T-helper 2 cell treated with Interferon-gamma antibody and Interleukin-4, amounts not matched to agents 100 ng/mL and 5 ng/mL, for 36 hours (primary cell): ENCODE results near the gene NISCH. TPM values are rescaled to one million over a fixed set of nuclear protein-coding genes. Genes with fewer than 3 reads are reported as not detected.

Experiments used
- intact Hi-C: fragments of 100-400 bp; cut with micrococcal nuclease; formaldehyde crosslinking; loops from one replicate; pipeline ENCODE4 v1.15.1; 2023
- total RNA-seq: library from RNA; stranded (reverse); gene quantifications from 2 replicates; pipeline ENCODE4 v1.2.3, GENCODE V29; 2022

NISCH gene
- 79.6 and 83.0 TPM in 2 replicates for total RNA-seq

DNA sequence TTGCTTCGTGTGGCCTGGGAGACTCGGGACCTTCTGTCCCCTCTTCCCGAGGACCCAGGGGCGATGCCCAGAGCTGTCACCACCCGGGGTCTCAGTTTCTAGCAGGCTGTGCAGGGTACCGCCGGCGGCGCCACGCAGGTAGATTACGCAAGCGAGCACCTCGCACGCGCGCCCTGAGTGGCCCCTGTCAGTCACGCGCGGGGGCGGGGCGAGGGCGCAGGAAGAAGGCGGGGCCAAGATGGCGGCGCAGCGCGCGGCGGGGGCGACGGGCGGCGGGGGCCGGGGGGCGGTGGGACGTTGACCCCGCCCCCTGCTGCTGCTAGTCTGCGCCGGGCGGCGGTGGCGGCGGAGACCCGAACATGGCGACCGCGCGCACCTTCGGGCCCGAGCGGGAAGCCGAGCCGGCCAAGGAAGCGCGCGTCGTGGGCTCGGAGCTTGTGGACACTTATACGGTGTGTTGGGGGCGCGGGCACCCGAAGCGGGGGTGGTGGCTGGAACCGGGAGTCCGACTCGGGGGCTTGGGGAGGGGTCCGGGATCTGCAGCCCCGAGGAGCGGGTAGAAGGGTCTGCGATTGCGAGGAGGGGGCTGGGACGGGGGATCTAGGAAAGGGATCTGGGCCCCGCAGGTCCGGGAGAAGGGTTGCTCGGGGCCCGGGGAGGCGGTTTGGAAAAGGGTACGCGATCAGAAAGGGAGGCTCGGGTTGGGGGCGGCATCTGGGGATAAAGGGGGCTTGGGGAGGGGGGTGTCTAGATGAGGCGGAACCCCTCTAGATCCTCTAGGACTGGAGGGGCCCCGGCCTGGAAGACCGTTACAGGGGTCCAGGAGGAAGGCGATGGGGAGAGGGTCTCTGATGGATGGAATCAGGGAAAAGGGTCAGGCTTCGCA is at the start of gene NISCH:
Gene NISCH, plus strand, starts transcription at position 322 of the 886 bp plus-strand sequence. Its CDS starts 38 bp downstream, at position 360.
- intact Hi-C loops, result loop anchor here (1.0 to 10.0 kb wide), 3 partner anchors 8 to 229 kb away; partner anchors contain the start of genes GNL3, PBRM1 and UQCC5

DNA sequence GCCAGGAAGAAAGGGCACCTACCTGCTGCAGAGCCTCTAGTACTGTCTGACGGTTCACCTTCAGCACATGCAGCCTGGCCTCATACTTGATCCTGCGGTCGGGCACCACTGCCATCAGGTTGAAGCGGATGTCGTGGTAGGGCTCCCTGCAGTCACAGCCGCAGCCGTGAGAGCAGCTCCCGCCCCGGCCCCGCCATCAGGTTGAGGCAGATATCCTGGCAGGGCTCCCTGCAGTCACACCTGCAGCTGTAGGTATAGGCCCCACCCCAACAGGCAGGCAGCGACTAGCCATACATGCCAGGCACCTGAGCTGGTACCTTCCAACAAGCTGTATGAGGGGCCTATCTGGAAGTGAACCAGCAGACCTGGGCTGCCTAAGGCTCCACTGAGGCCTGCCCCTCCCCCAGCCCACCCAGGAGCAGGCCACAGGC is 49.2 kb upstream of the NISCH start:
- intact Hi-C loops, result no loop called here

DNA sequence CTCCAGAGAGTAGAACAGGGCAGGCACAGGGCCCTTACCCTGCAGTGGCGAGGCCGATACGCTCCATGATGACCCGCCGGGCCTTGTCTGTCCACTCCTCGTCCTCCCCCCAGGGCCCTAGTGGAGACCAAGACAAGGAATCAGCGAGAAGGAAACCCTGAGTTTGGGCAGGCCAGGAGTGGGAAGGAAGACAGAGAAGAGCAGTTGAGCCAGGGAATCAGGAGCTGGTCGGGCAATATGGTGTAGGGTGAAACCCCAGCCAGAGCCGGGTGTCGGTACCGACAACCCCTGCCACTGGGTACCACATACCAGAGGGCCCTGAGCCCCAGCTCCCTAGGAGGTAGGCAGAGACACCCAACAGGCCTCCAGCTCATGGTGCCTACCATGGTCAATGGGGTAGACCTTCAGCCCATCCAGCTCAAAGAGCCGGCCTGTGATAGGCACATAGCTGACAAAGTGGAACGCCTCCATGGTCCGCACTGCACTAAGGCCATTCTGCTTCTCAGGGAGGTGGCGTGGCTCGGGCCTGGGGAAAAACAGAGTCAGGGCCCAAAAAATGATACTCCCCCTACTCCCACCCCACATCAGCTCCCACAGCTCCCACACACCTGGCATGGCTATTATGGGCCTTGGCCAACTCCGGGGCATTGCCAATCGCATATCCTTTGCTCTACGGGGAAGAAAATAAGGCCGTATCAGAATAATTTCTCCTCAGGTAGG is 48.5 kb upstream of the NISCH start:
- intact Hi-C loops, result no loop called here

DNA sequence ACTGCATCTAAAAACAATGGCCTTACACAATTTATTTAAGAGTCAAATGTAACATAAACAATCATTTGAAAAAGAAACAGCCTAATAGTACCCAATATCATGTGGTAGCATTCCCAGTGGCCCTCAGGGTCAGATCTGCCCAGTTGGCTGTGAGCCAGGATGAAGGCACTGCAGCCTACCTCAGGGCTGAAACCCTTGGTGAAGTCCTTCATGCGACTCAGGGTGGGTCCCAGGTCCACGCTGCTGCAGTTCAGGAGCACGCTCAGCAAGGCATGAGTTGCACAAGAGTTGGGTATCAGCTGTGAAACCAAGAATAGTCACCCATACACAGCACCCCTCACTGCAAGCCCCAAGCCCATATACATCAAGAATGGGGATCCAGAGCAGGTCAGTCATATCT is 47.6 kb upstream of the NISCH start:
- intact Hi-C loops, result no loop called here

DNA sequence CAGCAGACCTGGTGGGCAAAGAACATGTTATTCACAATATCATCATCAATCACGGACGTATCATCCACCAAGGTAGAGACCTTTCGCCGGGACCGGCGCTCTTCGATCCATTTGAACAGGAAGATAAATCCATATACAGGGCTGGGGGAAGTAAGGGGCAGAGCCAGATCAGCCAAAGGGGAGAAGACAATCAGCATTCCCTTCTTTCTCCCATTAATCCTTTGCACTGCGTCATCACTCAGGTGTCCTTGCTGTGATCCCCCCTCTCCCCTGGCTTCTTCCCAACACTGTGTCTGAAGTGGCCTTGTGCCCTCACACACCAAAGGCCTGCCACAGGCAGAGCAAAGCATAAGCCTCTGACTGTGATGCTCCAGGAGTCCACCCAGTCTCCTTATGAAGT is 46.9 kb upstream of the NISCH start:
- intact Hi-C loops, result no loop called here

DNA sequence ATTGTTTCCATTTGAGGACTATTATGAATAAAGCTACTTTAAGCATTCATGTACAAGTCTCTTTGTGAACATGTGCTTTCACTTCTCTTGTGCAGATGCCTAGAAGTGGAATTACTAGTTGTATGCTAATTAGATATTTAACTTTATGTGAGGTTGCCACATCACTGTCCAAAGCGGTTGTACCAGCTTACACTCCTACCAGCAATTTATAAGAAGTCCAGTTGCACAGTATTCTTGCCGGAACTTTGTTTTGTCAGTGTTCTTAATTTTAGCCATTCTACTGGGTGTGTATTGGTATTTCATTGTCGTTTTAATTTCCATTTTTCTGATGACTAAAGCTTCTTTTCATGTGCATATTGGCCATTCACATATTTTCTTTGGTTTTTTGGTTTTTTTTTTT is 39.6 kb upstream of the NISCH start:
- intact Hi-C loops, result no loop called here

DNA sequence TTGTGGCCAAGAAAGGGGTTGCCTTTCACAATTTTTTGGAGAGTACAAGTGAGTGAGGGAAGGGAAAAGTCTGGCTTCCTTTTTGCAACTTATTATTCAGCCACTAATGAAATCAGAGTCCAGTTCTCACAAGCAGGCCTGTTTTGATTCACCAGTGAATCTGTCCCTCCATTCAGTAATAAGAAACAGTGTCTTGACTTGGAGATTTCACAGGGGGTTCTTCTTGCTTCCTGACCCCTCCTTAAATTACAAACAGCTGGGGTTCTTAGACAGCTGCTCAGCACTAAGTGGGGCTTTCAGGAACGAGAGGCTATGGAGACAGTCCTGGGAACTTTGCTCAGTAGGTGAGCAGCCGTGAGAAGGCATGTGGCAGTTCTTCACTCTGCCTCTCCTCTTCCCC is 35.0 kb upstream of the NISCH start:
- intact Hi-C loops, result no loop called here

DNA sequence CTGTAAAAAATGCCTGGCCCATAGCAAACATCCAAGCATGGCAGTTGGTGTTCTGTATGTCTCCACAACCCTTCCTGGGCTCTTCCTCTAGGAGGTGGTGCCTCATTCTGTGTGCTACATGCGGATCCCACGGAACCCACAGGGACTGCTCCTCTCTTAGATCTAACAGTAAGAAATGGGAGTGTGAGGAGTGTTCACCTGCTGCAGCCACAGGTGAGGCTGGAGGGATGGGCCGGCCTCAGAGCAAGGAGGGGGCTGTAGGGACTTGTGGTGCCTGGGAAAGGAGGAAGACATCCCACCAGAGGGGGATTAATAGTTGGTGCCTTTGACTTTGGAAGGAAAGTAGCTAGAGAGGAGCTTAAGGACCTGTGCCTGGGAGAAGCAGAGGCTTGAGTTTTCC is 32.7 kb upstream of the NISCH start:
- intact Hi-C loops, result no loop called here

DNA sequence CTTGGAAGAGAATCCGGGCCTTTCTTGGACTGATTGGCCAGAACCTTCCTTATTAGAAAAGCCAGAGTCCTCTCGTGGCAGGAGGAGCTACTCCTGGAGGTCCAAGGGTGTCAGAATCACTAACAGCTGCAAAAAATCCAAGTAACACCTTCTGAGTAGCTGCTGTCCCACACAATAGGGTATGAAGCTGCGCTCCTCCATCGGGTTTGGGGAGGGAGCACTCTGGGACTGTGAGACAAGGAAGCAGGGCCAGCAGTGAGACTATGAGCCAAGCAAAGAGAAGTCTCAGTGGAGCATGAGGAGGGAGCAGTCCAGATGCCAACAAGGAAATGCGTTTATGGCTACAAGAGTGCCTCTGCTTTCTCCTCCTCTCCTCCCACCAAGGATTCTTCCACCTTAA is 32.2 kb upstream of the NISCH start:
- intact Hi-C loops, result no loop called here

DNA sequence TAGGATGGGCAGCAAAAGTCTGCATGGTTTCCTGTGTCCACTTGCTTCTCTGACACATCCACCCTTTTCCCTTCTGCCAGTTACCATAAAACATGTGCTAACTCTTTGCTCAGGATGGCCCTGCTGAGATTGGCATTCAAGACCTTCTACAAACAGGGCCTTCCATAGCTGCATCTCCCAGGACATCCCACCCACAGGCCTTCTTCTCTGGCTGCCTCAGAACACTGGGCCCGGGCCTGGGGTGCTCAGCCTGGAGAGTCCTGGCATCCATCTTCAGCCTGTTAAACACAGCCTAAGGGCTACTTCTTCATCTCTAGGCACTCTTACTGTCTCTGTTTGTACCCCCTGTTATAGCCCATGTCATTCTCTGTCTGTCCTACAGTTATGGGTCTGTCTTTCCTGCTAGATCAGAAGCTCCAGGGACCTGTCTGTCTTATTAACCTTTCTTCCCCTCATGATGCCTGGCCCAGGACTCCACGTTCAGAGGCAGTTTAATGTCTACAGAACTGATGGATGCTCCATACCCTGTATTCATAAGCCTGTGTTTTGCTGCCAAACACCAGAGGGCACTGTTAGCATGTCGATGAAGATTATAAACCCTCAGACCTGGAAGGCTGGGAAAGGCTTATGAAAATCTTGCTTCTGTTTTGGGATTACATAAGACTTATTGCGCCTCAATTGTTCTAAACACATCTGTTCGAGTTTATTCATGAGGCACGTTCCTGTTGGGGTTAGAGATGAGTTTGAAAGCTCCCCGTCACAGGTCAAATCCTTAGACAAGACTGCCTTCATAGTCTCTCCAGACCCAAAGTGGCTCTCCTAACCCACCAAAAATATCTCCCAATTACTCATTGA is 27.0 kb upstream of the NISCH start:
- intact Hi-C loops, result loop anchor here (1.0 kb wide), 1 partner anchor 17 kb away; the partner anchor contains the start of gene SEMA3G

DNA sequence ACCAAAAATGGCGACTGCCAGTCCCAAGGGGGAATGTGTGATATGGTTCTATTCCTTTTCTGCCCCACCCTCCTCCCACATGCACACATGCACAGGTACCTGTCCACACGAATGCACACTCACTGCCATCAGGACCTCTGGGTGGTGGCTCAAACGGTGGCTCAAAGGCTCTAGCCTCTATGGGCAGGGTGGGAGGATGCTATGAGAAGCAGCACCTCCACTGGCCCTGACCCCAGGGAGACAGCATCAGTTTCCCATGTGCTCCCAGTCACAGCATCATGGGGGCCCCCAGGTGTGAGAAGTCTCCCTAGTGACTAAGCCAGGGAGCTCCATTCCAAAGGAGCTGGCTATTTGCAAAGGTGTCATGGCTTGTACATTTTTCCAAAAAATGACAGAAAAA is 26.4 kb upstream of the NISCH start:
- intact Hi-C loops, result no loop called here

DNA sequence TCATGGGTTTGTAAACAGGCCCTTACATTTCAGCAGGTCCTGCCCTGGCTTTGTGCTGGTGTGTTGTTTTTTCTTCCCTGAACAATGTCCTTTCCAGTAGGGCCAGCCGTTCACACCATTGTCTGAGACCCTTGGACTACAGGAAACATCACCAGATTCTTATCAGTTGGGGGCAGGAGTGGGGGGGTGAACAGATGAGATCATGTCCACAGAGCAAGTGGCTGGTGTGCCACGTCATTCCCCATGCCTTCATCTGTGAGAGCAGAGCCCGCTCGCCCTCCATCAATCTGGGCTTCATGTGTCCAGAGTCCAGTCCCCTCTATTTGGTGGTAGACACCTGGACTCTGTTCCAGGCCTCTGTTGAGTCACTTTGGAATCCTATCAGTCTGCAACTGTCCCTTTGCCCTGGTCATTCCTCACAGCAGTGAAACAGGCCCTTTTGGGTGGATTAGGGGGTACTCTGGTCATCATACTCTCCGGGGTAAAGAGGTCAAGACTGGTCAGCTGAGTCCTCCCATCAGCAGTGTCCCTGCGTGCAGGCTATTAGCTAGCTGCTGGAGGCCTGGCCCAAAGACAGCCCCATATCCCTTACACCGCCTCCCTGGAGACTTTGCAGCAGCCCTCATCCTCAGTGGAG is 25.5 kb upstream of the NISCH start:
- intact Hi-C loops, result no loop called here

DNA sequence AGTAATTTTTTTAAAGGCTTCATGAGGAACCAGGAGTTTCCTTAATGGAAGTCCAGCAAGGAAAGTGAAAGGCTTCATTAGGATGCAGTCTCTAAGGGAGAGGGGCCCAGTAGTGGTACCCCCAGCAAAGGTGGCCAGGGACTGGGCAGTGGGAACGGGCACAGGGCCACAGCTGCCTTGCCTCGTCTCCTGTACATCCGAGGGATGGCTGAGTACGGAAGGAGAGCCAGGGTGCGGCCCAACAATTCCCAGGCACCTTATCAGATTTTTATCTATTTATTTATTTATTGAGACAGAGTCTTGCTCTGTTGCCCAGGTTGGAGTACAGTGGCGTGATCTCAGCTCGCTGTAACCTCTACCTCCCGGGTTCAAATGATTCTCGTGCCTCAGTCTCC is 25.0 kb upstream of the NISCH start:
- intact Hi-C loops, result no loop called here

DNA sequence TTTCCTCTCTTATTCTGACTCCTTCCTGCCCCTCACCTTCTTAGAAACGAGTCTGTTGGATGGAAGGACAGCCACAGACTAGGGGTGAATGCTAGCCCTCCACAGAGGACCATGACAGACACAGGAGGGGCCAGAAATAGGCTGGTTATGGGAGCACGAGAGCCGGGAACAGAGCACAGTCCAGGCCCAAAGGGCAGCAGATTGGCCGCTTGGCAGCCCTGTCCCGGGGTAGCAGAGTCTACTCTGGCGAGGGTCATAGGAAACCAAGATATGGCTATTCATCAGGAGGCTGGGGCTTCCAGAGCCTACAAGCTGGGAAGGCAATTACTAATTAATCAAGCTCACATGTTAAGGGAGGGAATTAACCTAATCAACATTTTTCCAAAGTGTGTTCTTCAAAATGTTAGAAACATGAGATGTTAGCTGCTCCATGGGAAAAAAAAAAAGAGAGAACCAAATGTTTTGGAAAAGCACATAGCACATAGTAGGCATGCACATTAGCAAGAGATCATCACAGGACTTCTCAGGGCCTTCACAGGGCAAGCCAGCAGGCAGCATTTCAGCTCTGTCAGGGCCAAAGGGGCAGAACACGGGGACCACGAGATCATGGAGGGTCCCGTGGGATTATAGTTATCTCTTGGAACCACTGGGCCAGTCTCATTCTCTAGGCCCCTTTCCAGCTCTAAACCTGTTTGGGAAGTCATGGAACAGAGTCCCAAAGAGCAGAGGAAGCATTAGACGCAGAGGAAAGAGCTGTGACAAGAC is 23.8 kb upstream of the NISCH start:
- intact Hi-C loops, result no loop called here

DNA sequence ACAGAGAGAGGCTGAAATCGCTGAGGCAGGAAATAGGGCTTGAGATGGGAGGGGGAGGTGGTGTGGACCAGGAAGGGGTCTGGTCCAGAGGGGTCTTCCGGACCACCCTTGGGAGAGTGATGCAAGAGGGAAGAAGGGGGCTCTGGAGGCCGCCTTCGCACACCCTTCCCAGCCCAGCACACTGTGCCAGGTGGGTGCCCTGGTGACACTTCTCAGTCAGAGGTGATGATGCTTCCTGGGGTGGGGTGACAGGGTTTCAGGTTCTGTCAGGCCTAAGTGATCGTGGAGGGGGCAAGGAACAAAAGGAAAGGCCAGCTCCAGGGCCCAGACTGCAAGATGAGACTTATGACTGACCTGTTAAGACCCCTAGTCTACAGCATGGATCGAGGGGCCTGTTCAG is 23.2 kb upstream of the NISCH start:
- intact Hi-C loops, result no loop called here

DNA sequence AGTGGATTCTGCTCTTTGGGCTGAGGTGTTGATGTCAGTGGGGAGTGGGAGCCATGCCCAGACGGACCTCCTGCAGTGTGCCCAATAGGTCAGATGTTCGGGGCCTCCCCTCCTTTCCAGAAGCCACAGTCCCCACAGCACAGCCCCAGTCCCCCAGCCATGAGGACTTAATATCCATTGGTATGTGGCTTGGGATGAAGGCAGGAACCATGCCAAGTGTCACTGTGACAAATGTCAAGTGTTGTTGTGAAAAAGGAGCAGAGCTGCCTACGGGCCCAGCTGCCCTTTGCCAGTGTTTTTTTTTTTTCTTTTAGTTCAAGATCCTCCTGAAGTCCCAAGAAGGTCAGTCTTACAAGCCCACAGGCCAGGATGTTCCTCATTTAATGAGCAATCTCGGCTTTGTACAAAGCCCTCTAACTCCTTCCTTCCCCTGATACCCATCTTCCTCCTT is 22.7 kb upstream of the NISCH start:
- intact Hi-C loops, result no loop called here

DNA sequence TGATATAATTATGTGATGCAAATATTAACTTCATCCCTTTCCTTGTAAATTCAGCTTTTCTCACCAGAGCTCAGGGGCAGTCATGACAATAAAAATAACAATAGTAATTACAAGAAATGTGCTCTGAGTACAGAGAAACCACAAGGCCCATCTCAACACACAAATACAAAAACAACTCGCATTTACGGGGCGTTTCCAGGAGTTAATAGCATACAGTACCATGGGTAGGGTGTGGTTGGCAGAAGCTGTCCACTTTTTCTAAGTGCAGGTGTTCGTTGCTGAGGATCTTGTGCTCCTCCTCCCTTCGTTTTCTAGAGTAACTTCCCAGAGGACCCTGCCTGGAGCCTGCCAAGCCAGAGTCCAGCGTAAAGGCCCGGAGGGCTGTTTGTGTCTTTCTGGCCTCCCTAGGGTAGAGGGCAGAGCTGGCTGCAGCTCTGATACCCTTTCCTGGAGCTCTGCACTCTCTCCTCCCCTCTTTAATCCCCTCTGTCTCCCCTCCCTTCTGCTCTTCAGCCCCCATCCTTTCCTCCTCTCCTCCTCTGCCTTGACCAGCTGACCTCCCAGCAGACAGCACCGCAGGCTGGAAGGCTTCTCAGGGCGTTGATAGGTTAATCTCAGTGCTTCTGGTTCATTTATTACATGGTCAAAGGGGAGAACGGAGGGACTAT is 21.9 kb upstream of the NISCH start:
- intact Hi-C loops, result no loop called here

DNA sequence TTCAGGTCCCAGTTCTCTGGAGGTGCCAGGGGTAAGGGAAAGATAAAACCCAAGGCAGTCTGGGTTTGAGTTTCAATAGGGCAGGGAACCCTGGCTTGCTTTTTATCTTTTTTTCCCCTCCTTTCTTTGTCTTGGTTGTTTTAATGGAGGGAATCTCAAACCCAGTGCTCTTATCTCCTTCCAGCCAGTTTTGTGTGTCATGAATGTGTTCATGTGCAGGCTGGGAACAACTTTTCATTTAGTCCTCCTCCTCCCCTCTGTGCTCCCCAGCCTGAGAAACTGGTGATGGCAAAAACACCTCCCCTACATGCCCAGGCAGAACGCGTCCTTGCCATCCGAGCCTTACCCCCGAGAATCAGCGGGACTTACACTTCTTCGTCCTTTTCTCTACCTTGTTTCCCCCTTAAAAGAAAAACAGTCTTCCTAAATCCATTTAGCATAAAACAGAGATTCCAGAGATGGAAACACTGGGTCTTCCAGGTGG is 21.4 kb upstream of the NISCH start:
- intact Hi-C loops, result no loop called here

DNA sequence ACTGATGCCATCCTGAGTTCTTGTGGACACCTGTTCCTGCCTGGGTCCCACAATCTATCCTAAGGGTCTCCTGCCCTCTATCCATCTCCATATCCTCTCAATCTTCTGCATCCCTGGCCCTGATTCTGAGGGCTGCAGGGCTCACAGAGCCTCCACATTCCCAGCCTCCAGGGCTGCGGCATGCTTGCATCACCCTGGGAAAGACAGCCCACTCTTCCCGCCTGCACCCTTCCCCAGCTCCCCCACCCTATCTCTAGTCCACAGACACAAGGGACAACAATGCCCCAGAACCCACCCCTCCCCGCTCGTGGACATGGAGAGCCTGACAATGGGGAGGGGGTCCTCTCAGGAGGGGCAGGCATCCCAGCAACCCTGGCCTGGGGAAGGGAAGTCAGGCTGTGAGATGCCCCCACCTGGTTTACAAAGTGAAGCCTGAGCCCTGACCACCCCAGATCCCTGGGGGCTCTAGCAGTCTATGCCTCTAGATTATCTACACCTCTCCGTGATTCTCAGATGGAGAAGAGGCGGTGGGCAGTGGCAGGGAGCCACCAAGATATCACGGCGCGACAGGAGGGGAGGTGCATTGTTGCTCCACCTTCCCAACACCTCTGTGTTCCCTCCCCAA is 20.8 kb upstream of the NISCH start:
- intact Hi-C loops, result no loop called here
